SK-N-SH (cell line): Measurements from ENCODE around the gene PYGB. TPM values are rescaled to one million over a fixed set of nuclear protein-coding genes. Genes with fewer than 3 reads are reported as not detected.

Experiments
- CTCF ChIA-PET: fragments of 300-600, 350-600 bp; formaldehyde crosslinking; extraction: SDS; loops from one replicate; lab custom pipeline; 2021; lab: Yijun Ruan, JAX
- POLR2A ChIA-PET: fragments of 350-600 bp; sonication (Branson Sonifier 250); formaldehyde crosslinking; extraction: SDS; loops from one replicate; lab custom pipeline; 2020; ENCODE audit warnings: antibody characterized with exemption, inconsistent platforms; lab: Yijun Ruan, JAX
- DNase-seq: peaks from one replicate; pipeline ENCODE4 v3.0.0; 2012
- H2AFZ ChIP-seq: fragments of 200-600 bp; sonication (generic); 2 replicates; pipeline ENCODE4 v1.8.1; 2016; ENCODE audit warnings: antibody characterized with exemption, mild to moderate bottlenecking, low read depth
- H3F3A ChIP-seq: fragments of 200-600 bp; sonication (generic); replicated peaks from 2 replicates; pipeline ENCODE3; 2016; ENCODE audit warnings: antibody characterized with exemption, mild to moderate bottlenecking; ENCODE audit not compliant: insufficient read depth
- H3K27ac ChIP-seq, 2 experiments: fragments of 200-500 bp in 1 of 2; fragments of 200-600 bp in 1 of 2; sonication (Bioruptor generic) in 1 of 2; sonication (generic), shearing (Covaris generic) in 1 of 2; 2 replicates each; pipeline versions ENCODE4 v1.5.1 to v1.6.1; 2014 to 2016; ENCODE audit warnings: low read depth in 2 of 2, inconsistent platforms in 1 of 2, low read length in 1 of 2, mild to moderate bottlenecking in 1 of 2, mixed read lengths in 1 of 2
- H3K27me3 ChIP-seq: fragments of 200-600 bp; sonication (generic), shearing (Covaris generic); 2 replicates; pipeline ENCODE4 v1.6.1; 2016; ENCODE audit warnings: mixed run types; ENCODE audit not compliant: insufficient read depth
- H3K36me3 ChIP-seq, 2 experiments: fragments of 200-500 bp in 1 of 2; fragments of 200-600 bp in 1 of 2; sonication (Bioruptor generic) in 1 of 2; sonication (generic) in 1 of 2; replicated peaks in 1 of 2; 2 replicates each; pipeline versions ENCODE3 to v1.5.1; 2014 to 2016; ENCODE audit warnings: low read length in 1 of 2, mild to moderate bottlenecking in 1 of 2; ENCODE audit not compliant: insufficient read depth in 2 of 2, control insufficient read depth in 1 of 2
- H3K4me1 ChIP-seq, 2 experiments: fragments of 200-500 bp in 1 of 2; fragments of 200-600 bp in 1 of 2; sonication (Bioruptor generic) in 1 of 2; sonication (generic), shearing (Covaris generic) in 1 of 2; 2 replicates each; pipeline versions ENCODE4 v1.5.1 to v1.6.1; 2014 to 2016; ENCODE audit warnings: low read depth in 1 of 2, low read length in 1 of 2, mixed run types in 1 of 2; ENCODE audit not compliant: insufficient read depth in 2 of 2, control insufficient read depth in 1 of 2
- H3K4me2 ChIP-seq: fragments of 200-600 bp; sonication (generic), shearing (Covaris generic); 2 replicates; pipeline ENCODE4 v1.6.1; 2017; ENCODE audit warnings: mixed run types
- H3K4me3 ChIP-seq, 2 experiments: fragments of 200-500 bp in 1 of 2; fragments of 200-600 bp in 1 of 2; sonication (Bioruptor generic) in 1 of 2; sonication (generic), shearing (Covaris generic) in 1 of 2; 2 replicates each; pipeline versions ENCODE4 v1.5.1 to v1.8.1; 2014 to 2016; ENCODE audit warnings: low read depth in 2 of 2, inconsistent platforms in 1 of 2, low read length in 1 of 2, mild to moderate bottlenecking in 1 of 2, mixed read lengths in 1 of 2, moderate library complexity in 1 of 2
- H3K79me2 ChIP-seq: fragments of 200-600 bp; sonication (generic); 2 replicates; pipeline ENCODE4 v1.8.1; 2017; ENCODE audit warnings: mild to moderate bottlenecking; ENCODE audit not compliant: insufficient read depth
- H3K9ac ChIP-seq: fragments of 200-600 bp; sonication (generic); 2 replicates; pipeline ENCODE4 v1.6.1; 2017; ENCODE audit warnings: mixed run types
- H3K9me2 ChIP-seq: fragments of 200-600 bp; sonication (generic); 2 replicates; pipeline ENCODE4 v1.6.1; 2017; ENCODE audit warnings: mixed run types
- H3K9me3 ChIP-seq: fragments of 200-600 bp; sonication (generic); 2 replicates; pipeline ENCODE4 v1.6.1; 2017; ENCODE audit warnings: mixed run types, mild to moderate bottlenecking, moderate library complexity
- H4K20me1 ChIP-seq: fragments of 200-600 bp; sonication (generic); 2 replicates; pipeline ENCODE4 v1.6.1; 2017; ENCODE audit warnings: mild to moderate bottlenecking, mixed run types; ENCODE audit not compliant: insufficient read depth
- EP300 ChIP-seq, 2 experiments: IDR thresholded peaks; 2 replicates each; pipeline versions ENCODE4 v1.4.0 to v1.6.1; 2012; ENCODE audit warnings: borderline replicate concordance in 1 of 2, low read depth in 1 of 2, low read length in 1 of 2
- EZH2phosphoT487 ChIP-seq: fragments of 200-600 bp; sonication (generic); IDR thresholded peaks from 2 replicates; pipeline ENCODE4 v1.6.1; 2017; ENCODE audit warnings: low read depth, mixed run types, mild to moderate bottlenecking, antibody characterized with exemption, moderate library complexity, borderline replicate concordance
- FOSL2 ChIP-seq: IDR thresholded peaks from 2 replicates; pipeline ENCODE4 v1.4.0; 2012; ENCODE audit warnings: low read depth, mild to moderate bottlenecking, moderate library complexity, borderline replicate concordance
- FOXJ3 ChIP-seq: sonication (generic); formaldehyde crosslinking; IDR thresholded peaks from 2 replicates; pipeline ENCODE4 v1.5.1; 2020; ENCODE audit warnings: mild to moderate bottlenecking, missing genetic modification reagents
- GABPA ChIP-seq: IDR thresholded peaks from 2 replicates; pipeline ENCODE4 v1.4.0; 2012; ENCODE audit warnings: low read depth, mild to moderate bottlenecking
- MAX ChIP-seq: IDR thresholded peaks from 2 replicates; pipeline ENCODE4 v1.4.0; 2012; ENCODE audit warnings: low read depth
- NFIC ChIP-seq: IDR thresholded peaks from 2 replicates; pipeline ENCODE4 v1.4.0; 2012; ENCODE audit warnings: borderline replicate concordance
- NRF1 ChIP-seq: IDR thresholded peaks from 2 replicates; pipeline ENCODE4 v1.6.1; 2012; ENCODE audit warnings: low read depth, mild to moderate bottlenecking, low read length
- RCOR1 ChIP-seq: fragments of 150-350 bp; IDR thresholded peaks from 2 replicates; pipeline ENCODE4 v1.6.1; 2017; ENCODE audit warnings: antibody characterized with exemption, low read length
- RFX5 ChIP-seq: IDR thresholded peaks from 2 replicates; pipeline ENCODE4 v1.6.1; 2012; ENCODE audit warnings: mild to moderate bottlenecking, improper control_type of control experiment, low read length
- SIN3A ChIP-seq: IDR thresholded peaks from 2 replicates; pipeline ENCODE4 v1.6.1; 2012; ENCODE audit warnings: low read depth, mild to moderate bottlenecking, low read length, moderate library complexity, borderline replicate concordance
- TAF1 ChIP-seq: IDR thresholded peaks from 2 replicates; pipeline ENCODE4 v1.6.1; 2012; ENCODE audit warnings: low read depth, mild to moderate bottlenecking, low read length, moderate library complexity, borderline replicate concordance
- ZBTB33 ChIP-seq: IDR thresholded peaks from 2 replicates; pipeline ENCODE4 v1.4.0; 2012; ENCODE audit warnings: low read depth, borderline replicate concordance
- WGBS: methylation state at CpG from one replicate; pipeline ENCODE4 v1.1.6; 2017; ENCODE audit warnings: low lambda C conversion rate; 5-methylcytosine and 5-hydroxymethylcytosine counted together
- polyA plus RNA-seq, 3 experiments: library from polyadenylated mRNA; depleted of rRNA; stranded (reverse); fragments of >200 nt; gene quantifications; 2 replicates each; pipeline ENCODE4 v1.2.3, GENCODE V29; 2012
- TF ChIP-seq, protein P1 (sequence below): fragments of 150-350 bp; IDR thresholded peaks from 2 replicates; pipeline ENCODE4 v1.6.1; 2016; ENCODE audit warnings: mild to moderate bottlenecking, low read depth, low read length
- TF ChIP-seq, protein P2 (sequence below): IDR thresholded peaks from 2 replicates; pipeline ENCODE4; 2012
- TF ChIP-seq, protein P3 (sequence below): fragments of 200-600 bp; sonication (generic); IDR thresholded peaks from 2 replicates; pipeline ENCODE4 v1.6.1; 2017; ENCODE audit warnings: antibody characterized with exemption, mild to moderate bottlenecking, moderate library complexity

The PYGB gene
- polyA plus RNA-seq, 1 of the 3 experiments (the other 2 are of a cell fraction) = 35.8 TPM

DNA sequence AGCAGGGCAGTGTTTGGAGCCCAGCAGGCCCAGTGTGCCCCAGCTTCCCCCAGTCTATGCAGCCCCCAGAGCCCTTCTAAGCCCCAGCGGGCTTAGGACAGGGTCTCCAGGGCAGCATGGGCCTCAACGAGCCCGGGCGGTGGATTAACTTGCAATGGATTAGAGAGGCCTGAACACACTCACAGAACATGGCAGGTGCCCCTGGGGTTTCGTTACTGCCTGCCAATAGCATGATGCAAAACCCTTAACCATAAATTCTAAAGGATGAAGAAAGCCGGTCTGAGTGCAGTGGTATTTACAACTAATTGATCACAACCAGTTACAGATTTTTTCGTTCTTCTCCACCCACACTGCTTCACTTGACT is 33.5 kb upstream of the PYGB start (continued):
- no peak for TF ChIP-seq ZBTB33

DNA sequence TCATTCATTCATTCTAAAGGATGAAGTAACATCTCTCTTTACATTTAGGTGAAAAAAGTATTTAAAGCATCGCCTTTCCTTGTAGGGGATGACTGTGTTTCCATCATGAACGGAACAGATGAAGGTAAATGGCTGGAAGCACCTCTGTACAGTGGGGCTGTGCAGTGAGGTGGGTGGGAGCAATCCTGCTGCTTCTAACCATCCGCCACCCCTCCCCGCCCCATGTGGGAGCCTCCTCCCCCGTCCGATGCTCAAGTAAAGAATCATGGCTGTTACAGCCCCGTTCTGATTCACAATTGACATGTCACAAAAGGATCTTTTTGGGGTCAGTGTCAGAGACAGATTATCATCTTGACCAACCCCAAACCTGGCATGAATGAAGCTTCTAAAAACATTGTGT is 33.1 kb upstream of the PYGB start:
- WGBS = 92% methylated on average over 7 of the region's 7 CpGs
- Histone ChIP-seq H3K4me2 (no peak overlapping the region), H3K9me2 (no peaks in the 10 kb centered on the region), H3K4me3 (no peak overlapping the region), H2AFZ (no peak overlapping the region), H3K9me3 (no peaks in the 10 kb centered on the region), H3K27me3 (no peaks in the 10 kb centered on the region), H3K36me3 (peaks cover 38 to 39% of the 10 kb centered on the region in 2 experiments), H3K27ac (no peak overlapping the region), H3F3A (no peaks in the 10 kb centered on the region), H3K4me1 (no peaks in the 10 kb centered on the region), H3K79me2 (no peaks in the 10 kb centered on the region), H4K20me1 (no peaks in the 10 kb centered on the region), H3K9ac (no peak overlapping the region)
- CTCF ChIA-PET = no interaction called here
- TF ChIP-seq, protein P1, sequence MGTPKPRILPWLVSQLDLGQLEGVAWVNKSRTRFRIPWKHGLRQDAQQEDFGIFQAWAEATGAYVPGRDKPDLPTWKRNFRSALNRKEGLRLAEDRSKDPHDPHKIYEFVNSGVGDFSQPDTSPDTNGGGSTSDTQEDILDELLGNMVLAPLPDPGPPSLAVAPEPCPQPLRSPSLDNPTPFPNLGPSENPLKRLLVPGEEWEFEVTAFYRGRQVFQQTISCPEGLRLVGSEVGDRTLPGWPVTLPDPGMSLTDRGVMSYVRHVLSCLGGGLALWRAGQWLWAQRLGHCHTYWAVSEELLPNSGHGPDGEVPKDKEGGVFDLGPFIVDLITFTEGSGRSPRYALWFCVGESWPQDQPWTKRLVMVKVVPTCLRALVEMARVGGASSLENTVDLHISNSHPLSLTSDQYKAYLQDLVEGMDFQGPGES = no peak
- TF ChIP-seq, protein P2, sequence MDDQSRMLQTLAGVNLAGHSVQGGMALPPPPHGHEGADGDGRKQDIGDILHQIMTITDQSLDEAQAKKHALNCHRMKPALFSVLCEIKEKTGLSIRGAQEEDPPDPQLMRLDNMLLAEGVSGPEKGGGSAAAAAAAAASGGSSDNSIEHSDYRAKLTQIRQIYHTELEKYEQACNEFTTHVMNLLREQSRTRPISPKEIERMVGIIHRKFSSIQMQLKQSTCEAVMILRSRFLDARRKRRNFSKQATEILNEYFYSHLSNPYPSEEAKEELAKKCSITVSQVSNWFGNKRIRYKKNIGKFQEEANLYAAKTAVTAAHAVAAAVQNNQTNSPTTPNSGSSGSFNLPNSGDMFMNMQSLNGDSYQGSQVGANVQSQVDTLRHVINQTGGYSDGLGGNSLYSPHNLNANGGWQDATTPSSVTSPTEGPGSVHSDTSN = no peak
- no peak for TF ChIP-seq EZH2phosphoT487
- TF ChIP-seq RFX5 = no peak
- no peak for TF ChIP-seq EP300 (IDR thresholded peaks at IDR 0.05; ENCODE audit: borderline replicate concordance in 1 of 2, low read depth in 1 of 2, low read length in 1 of 2)
- TF ChIP-seq, protein P3, sequence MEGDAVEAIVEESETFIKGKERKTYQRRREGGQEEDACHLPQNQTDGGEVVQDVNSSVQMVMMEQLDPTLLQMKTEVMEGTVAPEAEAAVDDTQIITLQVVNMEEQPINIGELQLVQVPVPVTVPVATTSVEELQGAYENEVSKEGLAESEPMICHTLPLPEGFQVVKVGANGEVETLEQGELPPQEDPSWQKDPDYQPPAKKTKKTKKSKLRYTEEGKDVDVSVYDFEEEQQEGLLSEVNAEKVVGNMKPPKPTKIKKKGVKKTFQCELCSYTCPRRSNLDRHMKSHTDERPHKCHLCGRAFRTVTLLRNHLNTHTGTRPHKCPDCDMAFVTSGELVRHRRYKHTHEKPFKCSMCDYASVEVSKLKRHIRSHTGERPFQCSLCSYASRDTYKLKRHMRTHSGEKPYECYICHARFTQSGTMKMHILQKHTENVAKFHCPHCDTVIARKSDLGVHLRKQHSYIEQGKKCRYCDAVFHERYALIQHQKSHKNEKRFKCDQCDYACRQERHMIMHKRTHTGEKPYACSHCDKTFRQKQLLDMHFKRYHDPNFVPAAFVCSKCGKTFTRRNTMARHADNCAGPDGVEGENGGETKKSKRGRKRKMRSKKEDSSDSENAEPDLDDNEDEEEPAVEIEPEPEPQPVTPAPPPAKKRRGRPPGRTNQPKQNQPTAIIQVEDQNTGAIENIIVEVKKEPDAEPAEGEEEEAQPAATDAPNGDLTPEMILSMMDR = no peak
- DNase-seq = no peak
- POLR2A ChIA-PET = interaction anchor here (0.6 to 0.9 kb wide), 2 partner anchors 11 to 14 kb away, joined by 3 read pairs; no protein-coding TSS in a partner anchor

DNA sequence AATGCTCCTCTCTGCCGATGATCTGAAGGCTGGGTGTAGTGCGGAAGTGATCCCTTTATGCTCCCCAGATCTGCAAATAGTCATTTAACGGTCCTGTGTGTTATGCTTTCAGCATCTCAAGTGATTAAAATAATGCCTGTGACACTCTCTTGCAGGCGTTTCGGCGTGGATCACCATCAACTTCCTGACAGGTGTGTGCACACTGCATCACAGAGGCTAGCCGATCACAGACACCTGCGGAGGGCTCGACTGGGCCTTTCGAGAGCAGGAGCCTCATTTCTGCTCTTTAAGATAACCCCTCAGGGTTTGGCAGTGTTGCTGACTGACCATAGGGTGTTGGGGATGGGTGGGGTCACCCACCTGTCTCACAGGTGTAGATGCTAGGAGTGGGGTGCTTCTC is 32.4 kb upstream of the PYGB start:
- no peaks in the 10 kb centered on the region for H3K9me2 ChIP-seq
- CTCF ChIA-PET = no interaction called here
- no peak overlapping the region for H2AFZ ChIP-seq
- no peaks in the 10 kb centered on the region for H3K79me2 ChIP-seq
- peaks cover 0 to 2% of the 10 kb centered on the region in 2 experiments; a peak in 1 of 4 replicates for H3K4me1 ChIP-seq
- no peak for DNase-seq
- H3K9ac ChIP-seq = no peak overlapping the region
- POLR2A ChIA-PET = interaction anchor here (0.9 kb wide), 1 partner anchor 11 kb away, joined by 3 read pairs; no protein-coding TSS in a partner anchor
- H3K4me2 ChIP-seq = no peak overlapping the region
- 97% methylated on average over 10 of the region's 10 CpGs for WGBS
- H3K9me3 ChIP-seq = no peaks in the 10 kb centered on the region
- no peak overlapping the region for H3K27ac ChIP-seq
- no peaks in the 10 kb centered on the region for H4K20me1 ChIP-seq
- no peaks in the 10 kb centered on the region for H3F3A ChIP-seq
- H3K27me3 ChIP-seq = no peaks in the 10 kb centered on the region
- no peak overlapping the region for H3K4me3 ChIP-seq
- H3K36me3 ChIP-seq = peaks cover 32 to 41% of the 10 kb centered on the region in 2 experiments
- TF ChIP-seq GABPA (no peak), RCOR1 (no peak), MAX (no peak), NFIC (no peak), FOSL2 (no peak), SIN3A (no peak), TAF1 (no peak), NRF1 (no peak), FOXJ3 (CRISPR knock-in tag) (no peak)
- TF ChIP-seq, protein P1 = no peak
- TF ChIP-seq, protein P2 = no peak
